Progenitor cell of endocrine pancreas (in vitro differentiated cells): Measurements from ENCODE around the gene WDR62. TPM values are rescaled to one million over a fixed set of nuclear protein-coding genes. Genes with fewer than 3 reads are reported as not detected.

Experiments used
- DNase-seq: peaks from one replicate; pipeline ENCODE4 v3.0.0; 2021; ENCODE audit warnings: low spot score; ENCODE audit not compliant: unreplicated experiment
- H3K27ac Mint-ChIP-seq: 2 replicates; pipeline ENCODE4 v1.8.0; 2021; ENCODE audit warnings: mild to moderate bottlenecking, moderate library complexity, mixed read lengths
- H3K27me3 Mint-ChIP-seq: 2 replicates; pipeline ENCODE4 v1.8.0; 2021; ENCODE audit warnings: mixed read lengths
- H3K36me3 Mint-ChIP-seq: 2 replicates; pipeline ENCODE4 v1.8.0; 2022; ENCODE audit warnings: mixed read lengths; ENCODE audit not compliant: insufficient read depth
- H3K4me1 Mint-ChIP-seq: 2 replicates; pipeline ENCODE4 v1.8.0; 2021; ENCODE audit warnings: low read depth, mixed read lengths
- H3K4me3 Mint-ChIP-seq: 2 replicates; pipeline ENCODE4 v1.8.0; 2021; ENCODE audit warnings: low read depth, mild to moderate bottlenecking, moderate library complexity, mixed read lengths
- H3K9me3 Mint-ChIP-seq: 2 replicates; pipeline ENCODE4 v1.8.0; 2021; ENCODE audit warnings: low read depth, mixed read lengths
- total RNA-seq: library from RNA; stranded (reverse); gene quantifications from 2 replicates; pipeline ENCODE4 v1.2.1, GENCODE V29; 2021
- TF ChIP-seq, protein P1 (sequence below): fragments of 200-600 bp; sonication (generic); IDR thresholded peaks from one replicate; pipeline ENCODE4 v1.5.0; 2021; ENCODE audit warnings: antibody characterized with exemption, mild to moderate bottlenecking; ENCODE audit not compliant: unreplicated experiment

Gene WDR62
- total RNA-seq, 1 donor from 2014 or later, result 9.2 TPM

DNA sequence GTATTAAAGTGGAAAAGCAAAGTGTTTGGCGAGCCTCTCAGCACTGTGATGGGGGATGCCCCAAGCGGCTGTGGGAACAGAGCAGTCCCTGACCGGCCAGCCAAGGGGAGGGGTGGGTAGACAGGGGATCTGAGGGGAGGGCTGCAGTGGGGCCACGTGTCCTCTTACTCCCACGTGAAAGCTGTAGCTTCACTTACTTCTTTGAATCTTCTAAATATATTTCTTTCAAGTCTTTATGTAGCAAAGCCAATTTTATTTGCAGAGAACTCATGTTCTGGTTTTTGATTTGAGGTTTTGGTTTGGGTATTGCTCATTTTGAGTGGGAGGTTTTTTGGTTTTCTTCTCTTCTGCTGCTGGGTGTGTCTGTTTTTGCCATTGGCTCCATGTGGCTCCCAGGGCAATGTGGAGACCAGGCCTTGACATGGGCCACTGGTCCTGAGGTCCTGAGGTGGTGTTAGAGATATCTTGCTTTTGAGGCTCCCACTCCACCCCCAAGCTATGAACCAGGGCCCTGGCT is 38.5 kb downstream of the WDR62 start:
- H3K9me3 Mint-ChIP-seq, result no peaks in the 10 kb centered on the region
- TF ChIP-seq, protein P1, sequence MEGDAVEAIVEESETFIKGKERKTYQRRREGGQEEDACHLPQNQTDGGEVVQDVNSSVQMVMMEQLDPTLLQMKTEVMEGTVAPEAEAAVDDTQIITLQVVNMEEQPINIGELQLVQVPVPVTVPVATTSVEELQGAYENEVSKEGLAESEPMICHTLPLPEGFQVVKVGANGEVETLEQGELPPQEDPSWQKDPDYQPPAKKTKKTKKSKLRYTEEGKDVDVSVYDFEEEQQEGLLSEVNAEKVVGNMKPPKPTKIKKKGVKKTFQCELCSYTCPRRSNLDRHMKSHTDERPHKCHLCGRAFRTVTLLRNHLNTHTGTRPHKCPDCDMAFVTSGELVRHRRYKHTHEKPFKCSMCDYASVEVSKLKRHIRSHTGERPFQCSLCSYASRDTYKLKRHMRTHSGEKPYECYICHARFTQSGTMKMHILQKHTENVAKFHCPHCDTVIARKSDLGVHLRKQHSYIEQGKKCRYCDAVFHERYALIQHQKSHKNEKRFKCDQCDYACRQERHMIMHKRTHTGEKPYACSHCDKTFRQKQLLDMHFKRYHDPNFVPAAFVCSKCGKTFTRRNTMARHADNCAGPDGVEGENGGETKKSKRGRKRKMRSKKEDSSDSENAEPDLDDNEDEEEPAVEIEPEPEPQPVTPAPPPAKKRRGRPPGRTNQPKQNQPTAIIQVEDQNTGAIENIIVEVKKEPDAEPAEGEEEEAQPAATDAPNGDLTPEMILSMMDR, result no peak
- no peak for DNase-seq
- no peak overlapping the region for H3K4me3 Mint-ChIP-seq
- no peaks in the 10 kb centered on the region for H3K36me3 Mint-ChIP-seq
- H3K27me3 Mint-ChIP-seq, result no peaks in the 10 kb centered on the region
- H3K4me1 Mint-ChIP-seq, result no peaks in the 10 kb centered on the region
- H3K27ac Mint-ChIP-seq, result no peak overlapping the region

DNA sequence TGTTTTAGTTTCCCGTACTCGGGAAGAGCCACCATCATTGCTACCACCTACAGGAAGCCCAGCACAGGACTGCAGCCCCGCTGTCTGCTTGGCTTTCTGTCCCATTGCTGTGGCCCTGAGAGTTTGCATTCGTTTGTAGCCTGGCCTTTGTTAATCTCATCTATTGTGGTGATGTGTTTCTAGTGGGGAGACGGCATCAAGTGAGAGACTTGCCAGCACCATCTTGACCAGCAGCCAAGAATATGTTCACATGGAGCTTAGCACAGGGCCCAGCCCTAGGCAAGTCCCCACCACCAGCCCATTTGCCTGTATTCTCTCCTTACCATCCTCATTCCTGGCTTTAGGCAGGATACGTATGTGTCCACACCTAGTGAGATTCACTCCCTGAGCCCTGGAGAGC is 39.0 kb downstream of the WDR62 start:
- Mint-ChIP-seq H3K36me3 (no peaks in the 10 kb centered on the region), H3K4me1 (no peaks in the 10 kb centered on the region), H3K9me3 (no peaks in the 10 kb centered on the region), H3K4me3 (no peak overlapping the region), H3K27ac (no peak overlapping the region), H3K27me3 (no peaks in the 10 kb centered on the region)
- TF ChIP-seq, protein P1, result no peak
- DNase-seq, result no peak

DNA sequence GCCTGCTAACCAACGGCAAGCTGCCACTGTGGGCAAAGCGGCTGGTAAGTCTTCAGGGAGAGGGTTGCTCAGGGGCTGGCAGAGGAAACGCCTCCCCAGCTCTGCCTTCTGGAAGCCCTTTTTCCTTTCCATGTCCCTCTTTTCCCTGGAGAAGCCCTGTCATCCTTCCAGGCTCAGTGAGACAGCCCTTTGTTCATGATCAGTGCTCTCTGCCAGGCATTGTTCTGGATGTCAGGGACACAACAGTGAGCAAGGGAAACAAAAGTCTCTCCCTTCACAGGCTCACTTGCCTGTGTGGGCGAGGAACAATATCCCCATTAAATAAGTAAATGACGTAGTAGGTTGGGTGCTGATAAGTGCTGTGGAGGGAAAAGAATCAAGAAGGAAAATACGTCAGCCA is 42.3 kb downstream of the WDR62 start:
- Mint-ChIP-seq H3K27me3 (no peaks in the 10 kb centered on the region), H3K36me3 (no peaks in the 10 kb centered on the region), H3K9me3 (no peaks in the 10 kb centered on the region), H3K4me3 (no peak overlapping the region), H3K4me1 (no peaks in the 10 kb centered on the region), H3K27ac (no peak overlapping the region)
- no peak for DNase-seq
- TF ChIP-seq, protein P1, result no peak

DNA sequence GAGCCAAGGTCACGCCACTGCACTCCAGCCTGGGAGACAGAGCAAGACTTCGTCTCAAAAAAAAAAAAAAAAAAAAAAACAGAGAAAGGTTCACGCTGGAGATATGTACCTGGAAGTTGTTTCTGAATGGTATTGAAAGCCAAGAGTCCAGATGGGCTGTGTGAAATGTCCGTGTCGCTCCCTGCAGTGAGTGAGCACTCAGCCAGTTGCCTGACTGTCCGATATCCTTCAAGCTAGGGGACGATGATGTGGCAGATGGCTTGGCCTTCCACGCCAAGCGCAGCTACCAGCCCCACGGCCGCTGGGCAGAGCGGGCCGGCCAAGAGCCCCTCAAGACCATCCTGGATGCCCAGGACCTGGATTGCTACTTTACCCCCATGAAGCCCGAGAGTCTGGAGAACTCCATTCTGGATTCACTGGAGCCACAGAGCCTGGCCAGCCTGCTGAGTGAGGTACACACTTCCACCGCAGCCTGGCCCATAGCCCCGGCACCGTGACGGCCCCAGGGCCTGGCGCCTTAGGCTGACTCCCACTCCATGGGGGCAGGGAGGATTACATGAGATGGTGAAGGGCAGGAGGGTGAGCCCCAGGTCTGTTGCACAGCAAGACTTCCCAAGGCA is 44.6 kb downstream of the WDR62 start:
- no peak for DNase-seq
- Mint-ChIP-seq H3K27me3 (no peaks in the 10 kb centered on the region), H3K4me1 (no peaks in the 10 kb centered on the region), H3K27ac (no peak overlapping the region), H3K36me3 (no peaks in the 10 kb centered on the region), H3K9me3 (no peaks in the 10 kb centered on the region), H3K4me3 (no peak overlapping the region)
- TF ChIP-seq, protein P1, result no peak

DNA sequence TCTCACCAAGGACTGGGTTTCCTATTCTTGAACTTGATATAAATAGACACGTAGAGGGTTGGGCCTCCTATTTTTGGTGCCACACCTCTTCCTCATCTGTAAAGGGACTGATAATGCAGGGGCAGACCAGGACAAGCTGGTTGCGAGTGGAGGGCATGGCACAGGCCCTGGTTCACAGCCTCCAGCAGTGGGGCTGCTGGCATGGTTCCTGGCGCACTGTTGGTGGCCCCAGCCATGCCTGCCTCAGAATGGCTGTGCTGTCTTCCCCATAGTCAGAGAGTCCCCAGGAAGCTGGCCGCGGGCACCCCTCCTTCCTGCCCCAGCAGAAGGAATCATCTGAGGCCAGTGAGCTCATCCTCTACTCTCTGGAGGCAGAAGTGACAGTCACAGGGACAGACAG is 45.8 kb downstream of the WDR62 start:
- Mint-ChIP-seq H3K27ac (no peak overlapping the region), H3K4me3 (no peak overlapping the region), H3K4me1 (no peaks in the 10 kb centered on the region), H3K36me3 (no peaks in the 10 kb centered on the region), H3K27me3 (no peaks in the 10 kb centered on the region), H3K9me3 (no peaks in the 10 kb centered on the region)
- no peak for DNase-seq
- TF ChIP-seq, protein P1, result no peak
